GM19193 (cell line): Measurements from ENCODE around the gene ADAMTSL1.

Source experiments
- POLR2A ChIP-seq: IDR thresholded peaks from 4 replicates; pipeline ENCODE4 v1.6.1; 2011; ENCODE audit not compliant: insufficient read depth, insufficient read length; ENCODE audit errors: extremely low read depth

The ADAMTSL1 gene

GRCh38 chr9:18585996-18586395 lies 112.0 kb downstream of the ADAMTSL1 start:
- no peak for TF ChIP-seq POLR2A

- TF ChIP-seq POLR2A = no peak
Measured at GRCh38 chr9:18588002-18588401, 114.0 kb downstream of the ADAMTSL1 start.

- TF ChIP-seq POLR2A = no peak
Measured at GRCh38 chr9:18591261-18591660, 117.3 kb downstream of the ADAMTSL1 start.

- no peak for TF ChIP-seq POLR2A
Measured at GRCh38 chr9:18594837-18595236, 120.9 kb downstream of the ADAMTSL1 start.

- TF ChIP-seq POLR2A = no peak
Measured at GRCh38 chr9:18595597-18595996, 121.6 kb downstream of the ADAMTSL1 start.

GRCh38 chr9:18596920-18597319 lies 123.0 kb downstream of the ADAMTSL1 start:
- TF ChIP-seq POLR2A = no peak

GRCh38 chr9:18598969-18599368 lies 125.0 kb downstream of the ADAMTSL1 start:
- no peak for TF ChIP-seq POLR2A

- TF ChIP-seq POLR2A = no peak
Measured at GRCh38 chr9:18601026-18601425, 127.1 kb downstream of the ADAMTSL1 start.

GRCh38 chr9:18601956-18602355 lies 128.0 kb downstream of the ADAMTSL1 start:
- TF ChIP-seq POLR2A = no peak

GRCh38 chr9:18604767-18605730 lies 131.1 kb downstream of the ADAMTSL1 start:
- TF ChIP-seq POLR2A = no peak

- TF ChIP-seq POLR2A = no peak
Measured at GRCh38 chr9:18605766-18606180, 131.8 kb downstream of the ADAMTSL1 start.

- no peak for TF ChIP-seq POLR2A
Measured at GRCh38 chr9:18606281-18606680, 132.3 kb downstream of the ADAMTSL1 start.

- no peak for TF ChIP-seq POLR2A
Measured at GRCh38 chr9:18606846-18607245, 132.9 kb downstream of the ADAMTSL1 start.

GRCh38 chr9:18608371-18608770 lies 134.4 kb downstream of the ADAMTSL1 start:
- TF ChIP-seq POLR2A = no peak

GRCh38 chr9:18610956-18611355 lies 137.0 kb downstream of the ADAMTSL1 start:
- no peak for TF ChIP-seq POLR2A

GRCh38 chr9:18611971-18612370 lies 138.0 kb downstream of the ADAMTSL1 start:
- TF ChIP-seq POLR2A = no peak
